HepG2 (cell line): ENCODE measurements around the gene CYP2J2.

Experiments used
- CEBPB ChIP-seq: IDR thresholded peaks from 2 replicates; pipeline ENCODE4 v1.6.1; 2011; ENCODE audit warnings: low read depth, low read length, improper control_type of control experiment, borderline replicate concordance
- HDAC6 ChIP-seq: fragments of 200-600 bp; sonication (generic); IDR thresholded peaks from 2 replicates; pipeline ENCODE4 v1.7.0; 2017; ENCODE audit warnings: mild to moderate bottlenecking, antibody characterized with exemption, low read length, low read depth
- HNRNPLL ChIP-seq: fragments of 200-400 bp; formaldehyde crosslinking; IDR thresholded peaks from 2 replicates; pipeline ENCODE4 v1.6.1; 2017; ENCODE audit warnings: mild to moderate bottlenecking, low read depth, low read length; ENCODE audit not compliant: poor library complexity, severe bottlenecking
- KLF13 ChIP-seq: sonication (generic); formaldehyde crosslinking; IDR thresholded peaks from 2 replicates; pipeline ENCODE4 v1.4.0; 2020; ENCODE audit warnings: mild to moderate bottlenecking, missing genetic modification reagents
- POLR2AphosphoS5 ChIP-seq: IDR thresholded peaks from 2 replicates; pipeline ENCODE4 v1.6.1; 2012; ENCODE audit warnings: low read depth, low read length
- SP140L ChIP-seq: sonication (generic); formaldehyde crosslinking; IDR thresholded peaks from 2 replicates; pipeline ENCODE4 v1.4.0; 2020; ENCODE audit warnings: missing genetic modification reagents, borderline replicate concordance
- STAG1 ChIP-seq: sonication (generic); formaldehyde crosslinking; IDR thresholded peaks from 2 replicates; pipeline ENCODE4 v1.4.0; 2020; ENCODE audit warnings: missing genetic modification reagents
- TAF1 ChIP-seq: sonication (generic); formaldehyde crosslinking; IDR thresholded peaks from 2 replicates; pipeline ENCODE4 v1.4.0; 2020; ENCODE audit warnings: missing genetic modification reagents
- ZNF143 ChIP-seq: sonication (generic); formaldehyde crosslinking; IDR thresholded peaks from 2 replicates; pipeline ENCODE4 v1.4.0; 2020; ENCODE audit warnings: missing genetic modification reagents
- ZNF263 ChIP-seq: sonication (generic); formaldehyde crosslinking; IDR thresholded peaks from 2 replicates; pipeline ENCODE4 v1.4.0; 2020; ENCODE audit warnings: missing genetic modification reagents
- TF ChIP-seq, protein P1 (sequence below): sonication (generic); formaldehyde crosslinking; IDR thresholded peaks from 2 replicates; pipeline ENCODE4 v1.5.0; 2020; ENCODE audit warnings: mild to moderate bottlenecking, missing genetic modification reagents, moderate library complexity
- TF ChIP-seq, protein P2 (sequence below): sonication (generic); formaldehyde crosslinking; IDR thresholded peaks from 2 replicates; pipeline ENCODE4 v1.4.0; 2020; ENCODE audit warnings: mild to moderate bottlenecking, missing genetic modification reagents
- TF ChIP-seq, protein P3 (sequence below): sonication (generic); formaldehyde crosslinking; IDR thresholded peaks from 2 replicates; pipeline ENCODE4 v1.8.1; 2023; ENCODE audit warnings: mild to moderate bottlenecking, moderate library complexity, missing genetic modification reagents
- TF ChIP-seq, protein P4 (sequence below): sonication (generic); formaldehyde crosslinking; IDR thresholded peaks from 2 replicates; pipeline ENCODE4 v1.5.1; 2020; ENCODE audit warnings: missing genetic modification reagents, mild to moderate bottlenecking, borderline replicate concordance

DNA sequence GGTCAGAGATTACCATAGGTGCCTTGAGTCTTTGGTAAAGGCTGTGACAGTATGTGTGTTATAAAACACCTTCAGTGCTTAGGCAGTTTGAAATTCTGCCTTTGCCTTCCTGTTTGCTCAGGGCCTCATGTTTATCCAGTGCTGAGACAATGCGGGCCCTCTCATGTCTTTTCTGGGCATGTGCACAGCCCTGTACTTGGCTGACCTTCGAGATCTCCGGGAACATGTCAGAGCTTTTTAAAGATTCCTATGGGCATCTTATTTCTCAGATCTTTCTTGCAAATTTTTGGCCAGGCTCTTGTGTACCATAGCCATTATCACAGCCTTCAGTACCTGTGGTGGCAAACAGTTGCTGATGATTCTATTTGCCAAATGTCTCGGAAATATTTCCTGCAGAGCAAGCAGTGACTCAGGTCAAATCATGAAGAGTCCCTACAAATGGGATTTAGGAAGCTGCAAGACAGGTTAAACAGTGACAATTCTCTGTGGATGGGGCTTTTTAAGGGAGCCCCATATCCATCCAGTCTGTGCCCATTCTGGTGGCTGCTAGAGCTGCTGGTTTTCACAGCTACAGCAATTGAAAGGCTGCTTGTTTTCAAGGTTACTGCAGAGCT lies 69.7 kb downstream of the CYP2J2 start:
- TF ChIP-seq KLF13 (CRISPR knock-in tag) (no peak), HDAC6 (no peak), STAG1 (CRISPR knock-in tag) (no peak), TAF1 (CRISPR knock-in tag) (no peak), ZNF263 (CRISPR knock-in tag) (no peak), HNRNPLL (no peak), SP140L (CRISPR knock-in tag) (no peak; the same call in 1 of the 2 replicates), POLR2AphosphoS5 (peak; percentile 30; the same call in 1 of the 2 replicates), CEBPB (no peak), ZNF143 (CRISPR knock-in tag) (no peak)
- TF ChIP-seq, protein P1, sequence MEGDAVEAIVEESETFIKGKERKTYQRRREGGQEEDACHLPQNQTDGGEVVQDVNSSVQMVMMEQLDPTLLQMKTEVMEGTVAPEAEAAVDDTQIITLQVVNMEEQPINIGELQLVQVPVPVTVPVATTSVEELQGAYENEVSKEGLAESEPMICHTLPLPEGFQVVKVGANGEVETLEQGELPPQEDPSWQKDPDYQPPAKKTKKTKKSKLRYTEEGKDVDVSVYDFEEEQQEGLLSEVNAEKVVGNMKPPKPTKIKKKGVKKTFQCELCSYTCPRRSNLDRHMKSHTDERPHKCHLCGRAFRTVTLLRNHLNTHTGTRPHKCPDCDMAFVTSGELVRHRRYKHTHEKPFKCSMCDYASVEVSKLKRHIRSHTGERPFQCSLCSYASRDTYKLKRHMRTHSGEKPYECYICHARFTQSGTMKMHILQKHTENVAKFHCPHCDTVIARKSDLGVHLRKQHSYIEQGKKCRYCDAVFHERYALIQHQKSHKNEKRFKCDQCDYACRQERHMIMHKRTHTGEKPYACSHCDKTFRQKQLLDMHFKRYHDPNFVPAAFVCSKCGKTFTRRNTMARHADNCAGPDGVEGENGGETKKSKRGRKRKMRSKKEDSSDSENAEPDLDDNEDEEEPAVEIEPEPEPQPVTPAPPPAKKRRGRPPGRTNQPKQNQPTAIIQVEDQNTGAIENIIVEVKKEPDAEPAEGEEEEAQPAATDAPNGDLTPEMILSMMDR: no peak
- TF ChIP-seq, protein P2, sequence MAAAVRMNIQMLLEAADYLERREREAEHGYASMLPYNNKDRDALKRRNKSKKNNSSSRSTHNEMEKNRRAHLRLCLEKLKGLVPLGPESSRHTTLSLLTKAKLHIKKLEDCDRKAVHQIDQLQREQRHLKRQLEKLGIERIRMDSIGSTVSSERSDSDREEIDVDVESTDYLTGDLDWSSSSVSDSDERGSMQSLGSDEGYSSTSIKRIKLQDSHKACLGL (CRISPR knock-in tag): no peak
- TF ChIP-seq, protein P3, sequence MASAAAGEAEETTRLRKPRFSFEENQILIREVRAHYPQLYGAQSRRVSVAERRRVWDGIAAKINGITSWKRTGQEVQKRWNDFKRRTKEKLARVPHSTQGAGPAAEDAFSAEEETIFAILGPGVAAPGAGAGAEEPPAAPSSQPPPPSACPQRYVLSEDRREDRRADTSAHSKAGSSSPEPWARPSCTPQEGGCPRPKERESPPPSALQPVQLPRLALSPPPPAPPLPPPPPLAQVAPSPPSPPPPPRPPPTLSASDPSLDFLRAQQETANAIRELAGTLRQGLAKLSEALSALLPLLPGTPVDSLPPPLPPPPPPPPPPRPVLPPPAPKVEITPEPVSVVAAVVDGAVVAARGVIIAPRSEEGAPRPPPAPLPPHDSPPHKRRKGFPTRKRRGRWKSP: no peak
- TF ChIP-seq, protein P4, sequence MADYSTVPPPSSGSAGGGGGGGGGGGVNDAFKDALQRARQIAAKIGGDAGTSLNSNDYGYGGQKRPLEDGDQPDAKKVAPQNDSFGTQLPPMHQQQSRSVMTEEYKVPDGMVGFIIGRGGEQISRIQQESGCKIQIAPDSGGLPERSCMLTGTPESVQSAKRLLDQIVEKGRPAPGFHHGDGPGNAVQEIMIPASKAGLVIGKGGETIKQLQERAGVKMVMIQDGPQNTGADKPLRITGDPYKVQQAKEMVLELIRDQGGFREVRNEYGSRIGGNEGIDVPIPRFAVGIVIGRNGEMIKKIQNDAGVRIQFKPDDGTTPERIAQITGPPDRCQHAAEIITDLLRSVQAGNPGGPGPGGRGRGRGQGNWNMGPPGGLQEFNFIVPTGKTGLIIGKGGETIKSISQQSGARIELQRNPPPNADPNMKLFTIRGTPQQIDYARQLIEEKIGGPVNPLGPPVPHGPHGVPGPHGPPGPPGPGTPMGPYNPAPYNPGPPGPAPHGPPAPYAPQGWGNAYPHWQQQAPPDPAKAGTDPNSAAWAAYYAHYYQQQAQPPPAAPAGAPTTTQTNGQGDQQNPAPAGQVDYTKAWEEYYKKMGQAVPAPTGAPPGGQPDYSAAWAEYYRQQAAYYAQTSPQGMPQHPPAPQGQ (CRISPR knock-in tag): no peak
